NCI-H748 (cell line): Measurements from ENCODE around the gene RASSF8.

Source experiments
- DNase-seq: peaks from one replicate; lab custom pipeline; 2025; ENCODE audit not compliant: unreplicated experiment; lab: John Stamatoyannopoulos, UW

Gene RASSF8

DNA sequence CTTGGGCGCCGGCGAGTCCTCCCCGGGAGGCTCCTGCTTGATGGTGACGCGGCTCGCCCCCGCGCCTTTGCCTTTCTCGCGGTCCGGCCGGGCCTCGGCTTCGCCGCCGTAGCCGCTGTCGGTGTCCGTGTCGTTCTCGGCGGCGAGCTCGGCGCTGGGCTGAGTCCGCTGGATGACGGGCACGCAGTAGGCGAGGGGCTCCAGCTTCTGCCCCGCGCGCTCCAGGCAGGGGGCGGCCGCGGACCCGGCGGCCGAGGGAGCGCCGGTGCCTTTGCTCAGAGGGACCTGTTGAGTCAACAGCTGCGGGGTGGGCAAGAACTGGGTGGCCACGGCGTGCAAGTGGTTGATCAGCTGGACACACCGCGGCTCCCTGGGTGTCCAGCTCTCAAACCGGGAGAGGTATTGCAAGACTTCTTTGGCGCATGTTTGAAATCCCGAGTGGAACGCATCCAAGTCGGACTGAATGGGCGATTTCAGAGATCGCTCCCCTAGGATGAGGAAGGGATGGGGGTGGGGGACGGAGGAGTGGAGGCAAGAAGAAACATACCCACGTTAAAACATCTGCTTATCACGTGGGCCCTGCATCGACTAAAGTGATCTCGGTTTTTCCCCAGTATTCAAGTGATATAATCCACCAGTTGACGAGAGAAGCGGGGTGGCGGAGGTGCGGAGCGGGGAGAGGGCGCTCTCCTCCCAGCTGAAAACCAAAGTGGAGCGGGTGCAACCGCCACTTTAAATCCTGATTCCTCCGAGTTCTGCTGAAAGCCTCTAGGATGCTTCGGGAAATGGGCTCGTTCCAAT is 164.4 kb downstream of the RASSF8 start:
- DNase-seq: peak; percentile 57

GRCh38 chr12:26123482-26123980 is 165.0 kb downstream of the RASSF8 start:
- no peak for DNase-seq

GRCh38 chr12:26124446-26125399 is 166.2 kb downstream of the RASSF8 start, which contains the start of gene BHLHE41:
BHLHE41 (minus strand) TSS chr12:26125037; CDS start chr12:26124779, 258 bp downstream.
- peak; percentile 44 for DNase-seq

DNA sequence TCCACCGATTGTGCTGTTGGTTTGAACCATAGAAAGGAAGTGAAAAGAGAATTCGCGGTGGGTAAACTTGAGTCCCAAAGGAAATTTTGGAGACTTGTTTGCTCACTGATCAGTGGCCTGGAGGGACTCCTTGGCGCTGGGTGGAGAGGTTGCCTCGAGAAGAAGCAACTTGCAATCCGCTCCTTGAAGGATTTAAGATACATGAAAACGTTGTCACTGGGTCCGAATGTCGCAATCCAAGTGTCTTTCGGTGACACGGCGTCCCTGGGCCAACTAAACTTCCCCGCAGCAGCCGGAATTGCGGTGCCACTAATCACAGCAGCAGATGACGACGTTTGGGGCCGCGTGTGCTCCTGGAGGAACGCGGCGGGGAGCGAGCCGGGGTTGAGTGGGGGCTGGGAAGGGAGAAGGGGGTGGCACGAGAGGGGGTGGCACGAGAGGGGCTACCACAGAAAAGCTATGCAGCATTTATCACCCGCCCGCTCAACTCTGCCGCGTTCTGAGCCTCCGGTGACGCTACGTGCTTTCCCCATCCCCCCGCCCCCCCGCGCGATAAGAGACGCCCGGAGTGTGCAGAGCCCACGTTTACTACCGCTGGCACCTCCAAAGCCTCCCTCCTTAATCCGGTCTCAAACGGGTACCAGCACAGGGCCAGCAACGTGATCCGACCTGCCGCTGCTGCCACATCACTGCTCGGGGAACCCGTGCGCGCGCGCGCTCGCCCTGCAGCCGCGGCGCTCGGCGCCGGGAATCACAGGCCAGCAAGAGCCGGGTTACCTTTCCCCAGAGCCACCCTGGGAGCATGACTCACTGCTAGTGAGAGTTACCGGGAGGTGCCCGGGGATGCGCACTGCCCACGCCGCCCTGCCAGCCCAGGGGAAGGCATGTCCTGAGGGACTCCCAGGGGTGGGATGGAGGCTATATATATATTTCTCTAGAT is 167.2 kb downstream of the RASSF8 start:
- DNase-seq: peak; percentile 77

GRCh38 chr12:26126340-26127284 is 168.1 kb downstream of the RASSF8 start:
- peak; percentile 82 for DNase-seq

GRCh38 chr12:26127404-26127803 is 168.9 kb downstream of the RASSF8 start:
- no peak for DNase-seq

DNA sequence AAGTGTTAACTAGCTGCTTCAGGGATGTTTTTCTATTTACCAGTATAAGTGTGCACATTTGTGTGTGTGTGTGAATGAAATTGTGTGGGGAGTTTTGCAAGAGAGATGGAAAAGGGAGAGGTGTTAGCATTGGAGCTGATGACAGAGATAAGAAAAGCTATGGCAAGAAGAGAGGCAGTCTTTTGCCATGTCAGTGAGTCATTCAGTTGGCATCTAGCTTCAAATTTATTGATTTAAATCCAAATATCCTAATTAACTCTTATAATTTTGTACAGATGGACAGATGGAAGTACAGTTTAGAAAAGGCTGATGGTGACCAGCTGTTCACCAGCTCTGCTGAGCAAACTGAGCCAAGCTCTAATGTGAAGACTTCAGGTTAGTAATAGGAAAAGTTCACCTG is 169.7 kb downstream of the RASSF8 start:
- DNase-seq: no peak
